Measurements from ENCODE around the gene RICTOR. TPM values are rescaled to one million over a fixed set of nuclear protein-coding genes. Genes with fewer than 3 reads are reported as not detected.

The RICTOR gene
- total and polyA plus RNA-seq, 2 donors (not counting 1 experiment from before 2014, with no cell fraction given) = 17.1 to 26.3 TPM

GRCh38 chr5:38931731-38932130, 142.5 kb downstream of the RICTOR start:
- Histone ChIP-seq H3K27ac (ENCODE audit: insufficient read depth, low read length) (no peak overlapping the region), H3K4me2 (ENCODE audit: extremely low read depth, insufficient read depth, low read length) (no peak overlapping the region), H3K9ac (ENCODE audit: insufficient read depth, low read length) (no peak overlapping the region), H3K4me1 (ENCODE audit: control insufficient read depth, extremely low read depth, insufficient read depth, low read length) (no peaks in the 10 kb centered on the region), H2AFZ (ENCODE audit: low read length) (no peak overlapping the region), H3K27me3 (ENCODE audit: control insufficient read depth, insufficient read depth, low read length) (no peaks in the 10 kb centered on the region), H3K4me3 (replicated peaks in 1 of 4; ENCODE audit: control extremely low read depth in 1 of 4, insufficient read depth in 1 of 4, low read depth in 3 of 4, low read length in 4 of 4) (no peak overlapping the region), H3K79me2 (ENCODE audit: control insufficient read depth, insufficient read depth, low read length) (no peaks in the 10 kb centered on the region), H4K20me1 (ENCODE audit: control insufficient read depth, extremely low read depth, insufficient read depth, low read length) (no peaks in the 10 kb centered on the region), H3K9me3 (ENCODE audit: control insufficient read depth, insufficient read depth, low read depth, low read length) (no peaks in the 10 kb centered on the region), H3K36me3 (ENCODE audit: control insufficient read depth, insufficient read depth, low read length) (peaks cover 26% of the 10 kb centered on the region)
- TF ChIP-seq CTCF (conservative IDR thresholded peaks at IDR 0.05 in 1 of 2, IDR thresholded peaks at IDR 0.05 in 1 of 2; ENCODE audit: low read depth in 1 of 2, low read length in 2 of 2) (no peak), EZH2 (IDR thresholded peaks at IDR 0.05; ENCODE audit: low read length, missing control alignments) (no peak)
- peak in 1 of 2 donors; percentile 39 for DNase-seq (ENCODE audit: low read depth in 2 of 2)

- Histone ChIP-seq H3K36me3 (ENCODE audit: control insufficient read depth, insufficient read depth, low read length) (peaks cover 28% of the 10 kb centered on the region), H3K4me2 (ENCODE audit: extremely low read depth, insufficient read depth, low read length) (no peak overlapping the region), H3K4me3 (replicated peaks in 1 of 4; ENCODE audit: control extremely low read depth in 1 of 4, insufficient read depth in 1 of 4, low read depth in 3 of 4, low read length in 4 of 4) (no peak overlapping the region), H3K27ac (ENCODE audit: insufficient read depth, low read length) (no peak overlapping the region), H3K9ac (ENCODE audit: insufficient read depth, low read length) (no peak overlapping the region), H3K27me3 (ENCODE audit: control insufficient read depth, insufficient read depth, low read length) (no peaks in the 10 kb centered on the region), H2AFZ (ENCODE audit: low read length) (no peak overlapping the region), H4K20me1 (ENCODE audit: control insufficient read depth, extremely low read depth, insufficient read depth, low read length) (no peaks in the 10 kb centered on the region), H3K9me3 (ENCODE audit: control insufficient read depth, insufficient read depth, low read depth, low read length) (no peaks in the 10 kb centered on the region), H3K4me1 (ENCODE audit: control insufficient read depth, extremely low read depth, insufficient read depth, low read length) (peaks cover 3% of the 10 kb centered on the region), H3K79me2 (ENCODE audit: control insufficient read depth, insufficient read depth, low read length) (no peaks in the 10 kb centered on the region)
- no peak for TF ChIP-seq CTCF (conservative IDR thresholded peaks at IDR 0.05 in 1 of 2, IDR thresholded peaks at IDR 0.05 in 1 of 2; ENCODE audit: low read depth in 1 of 2, low read length in 2 of 2)
- TF ChIP-seq EZH2 (IDR thresholded peaks at IDR 0.05; ENCODE audit: low read length, missing control alignments) = no peak
- no peak for DNase-seq (ENCODE audit: low read depth in 2 of 2)
Measured at GRCh38 chr5:38929838-38930237, 144.4 kb downstream of the RICTOR start.

DNA sequence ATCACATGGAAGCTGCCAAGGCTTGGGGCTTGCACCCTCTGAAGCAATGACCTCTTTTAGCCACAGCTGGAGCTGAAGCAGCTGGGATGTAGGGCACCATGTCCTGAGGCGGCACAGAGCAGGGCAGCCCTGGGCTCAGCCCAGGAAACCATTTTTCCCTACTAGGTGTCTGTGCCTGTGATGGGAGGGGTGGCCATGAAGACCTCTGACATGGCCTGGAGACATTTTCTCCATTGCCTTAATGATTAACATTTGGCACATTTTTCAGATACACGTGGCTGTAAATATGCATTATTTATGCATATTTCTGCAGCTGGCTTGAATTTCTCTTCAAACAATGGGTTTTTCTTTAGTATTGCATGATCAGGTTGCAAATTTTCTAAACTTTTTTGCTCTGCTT, 146.7 kb downstream of the RICTOR start:
- TF ChIP-seq EZH2 (IDR thresholded peaks at IDR 0.05; ENCODE audit: low read length, missing control alignments) = no peak
- TF ChIP-seq CTCF (conservative IDR thresholded peaks at IDR 0.05 in 1 of 2, IDR thresholded peaks at IDR 0.05 in 1 of 2; ENCODE audit: low read depth in 1 of 2, low read length in 2 of 2) = no peak
- H4K20me1 ChIP-seq (ENCODE audit: control insufficient read depth, extremely low read depth, insufficient read depth, low read length) = no peaks in the 10 kb centered on the region
- H3K9me3 ChIP-seq (ENCODE audit: control insufficient read depth, insufficient read depth, low read depth, low read length) = no peaks in the 10 kb centered on the region
- H3K27ac ChIP-seq (ENCODE audit: insufficient read depth, low read length) = no peak overlapping the region
- H3K9ac ChIP-seq (ENCODE audit: insufficient read depth, low read length) = no peak overlapping the region
- DNase-seq (ENCODE audit: low read depth in 2 of 2) = no peak
- peaks cover 21% of the 10 kb centered on the region for H3K36me3 ChIP-seq (ENCODE audit: control insufficient read depth, insufficient read depth, low read length)
- H3K4me1 ChIP-seq (ENCODE audit: control insufficient read depth, extremely low read depth, insufficient read depth, low read length) = peaks cover 6% of the 10 kb centered on the region
- no peak overlapping the region for H3K4me2 ChIP-seq (ENCODE audit: extremely low read depth, insufficient read depth, low read length)
- no peak overlapping the region for H2AFZ ChIP-seq (ENCODE audit: low read length)
- no peak overlapping the region for H3K4me3 ChIP-seq (replicated peaks in 1 of 4; ENCODE audit: control extremely low read depth in 1 of 4, insufficient read depth in 1 of 4, low read depth in 3 of 4, low read length in 4 of 4)
- no peaks in the 10 kb centered on the region for H3K27me3 ChIP-seq (ENCODE audit: control insufficient read depth, insufficient read depth, low read length)
- no peaks in the 10 kb centered on the region for H3K79me2 ChIP-seq (ENCODE audit: control insufficient read depth, insufficient read depth, low read length)
